HG03097 (cell line): Measurements from ENCODE around the gene SUMO4.

Experiments used
- ATAC-seq: cut with Tn5 transposase; IDR thresholded peaks from one replicate; pipeline ENCODE4 v1.9.1; 2021; ENCODE audit not compliant: unreplicated experiment, low FRiP score

Gene SUMO4

GRCh38 chr6:149449831-149450678 lies 50.0 kb downstream of the SUMO4 start:
- ATAC-seq, result no peak
